Suppressor macrophage treated with lipopolysaccharide for 1 hour (primary cell): ENCODE data around the gene PHLDB1.
A peak's percentile ranks its signal among the peaks of the same experiment; 100 is the strongest.

Experiments used
- DNase-seq, 3 donors: peaks; one replicate each; pipeline ENCODE4 v3.0.0-alpha.2; 2020 to 2022

Gene PHLDB1

DNA sequence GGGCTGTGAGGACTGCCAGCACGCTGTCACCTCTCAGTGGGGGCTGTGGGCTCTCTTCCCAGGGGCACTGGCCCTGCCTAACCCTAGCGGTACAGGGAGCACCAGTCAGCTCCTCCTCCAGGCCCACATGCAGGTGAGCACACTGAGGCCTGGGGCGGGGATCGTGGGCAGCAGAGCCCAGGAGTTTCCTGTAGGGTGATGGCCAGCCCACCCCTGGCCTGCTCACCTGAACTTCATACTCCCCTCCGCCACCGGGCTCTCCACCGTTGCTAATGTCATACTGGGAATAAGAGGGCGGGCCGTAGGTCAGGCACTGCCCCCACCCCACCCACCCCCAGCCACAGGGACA lies 82.1 kb downstream of the PHLDB1 start:
- no peak for DNase-seq

DNA sequence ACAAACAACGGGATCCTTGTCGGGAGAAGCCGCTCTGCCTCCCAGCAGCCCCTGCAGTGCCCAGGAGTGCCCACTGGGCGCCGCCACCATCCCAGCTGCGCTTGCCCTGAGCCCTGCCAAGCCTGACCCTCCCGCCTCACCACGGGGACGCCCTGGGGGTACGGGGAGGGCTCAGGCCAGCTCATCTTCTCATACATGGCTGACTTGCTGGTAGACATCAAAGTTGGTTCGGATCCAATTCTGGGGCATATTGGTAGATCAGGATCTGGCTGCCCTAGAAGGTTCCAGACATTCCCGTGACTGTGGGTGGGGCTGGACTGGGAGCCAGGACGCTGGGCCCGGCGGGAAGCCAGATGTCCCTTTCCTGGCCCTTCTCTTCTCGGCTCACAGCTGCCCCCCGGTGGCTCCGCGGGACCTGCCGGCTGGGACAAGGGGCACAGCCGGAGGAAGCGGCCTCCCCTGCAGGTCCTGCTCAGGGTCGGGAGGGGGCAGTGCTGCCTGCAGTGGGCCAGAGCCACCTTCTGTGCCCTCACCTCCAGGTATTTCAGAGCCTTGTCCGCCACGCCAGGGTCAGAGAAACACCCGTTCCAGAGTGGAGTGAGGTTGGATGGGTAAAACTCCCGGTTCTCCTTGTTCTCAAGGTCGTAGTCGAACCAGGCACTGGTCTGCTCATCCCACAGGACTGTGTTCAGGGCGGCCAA lies 82.6 kb downstream of the PHLDB1 start:
- DNase-seq: peak; percentile 88 to 96 (median 92)

DNA sequence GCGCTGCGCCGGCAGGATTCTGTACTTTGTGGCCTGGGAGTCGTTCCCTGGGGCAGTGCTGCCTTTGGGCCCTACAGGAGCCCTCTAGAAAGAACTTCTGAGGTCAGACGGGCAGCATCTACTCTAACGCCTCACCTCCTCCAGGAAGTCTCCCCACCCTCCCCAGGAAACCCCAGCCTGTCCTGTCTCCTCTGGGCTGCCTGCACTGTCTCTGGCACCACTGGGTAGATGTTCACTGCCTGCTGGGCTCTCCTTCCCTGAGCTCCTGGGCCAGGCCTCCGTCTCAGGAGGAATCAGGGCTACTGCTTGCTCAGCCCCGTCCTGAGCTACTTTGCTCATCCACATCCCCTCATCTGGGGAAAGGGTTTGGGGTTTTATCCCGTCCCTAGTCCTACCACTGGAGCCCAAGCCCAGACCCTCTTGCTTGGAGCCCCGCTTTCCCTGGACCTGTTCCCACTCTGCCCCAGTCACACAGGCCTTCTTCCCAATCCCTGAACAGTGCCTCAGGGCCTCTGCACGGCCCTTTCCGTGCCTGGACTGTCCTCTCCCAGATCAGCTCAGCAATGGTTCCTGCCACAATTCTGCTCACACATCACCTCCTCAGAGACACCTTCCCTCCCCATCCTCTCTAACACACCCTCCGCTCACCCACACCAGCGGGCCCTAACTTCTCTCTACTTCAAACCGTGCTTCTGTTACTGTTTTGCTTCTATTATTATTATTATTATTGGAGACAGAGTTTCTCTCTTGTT lies 83.3 kb downstream of the PHLDB1 start:
- no peak for DNase-seq

DNA sequence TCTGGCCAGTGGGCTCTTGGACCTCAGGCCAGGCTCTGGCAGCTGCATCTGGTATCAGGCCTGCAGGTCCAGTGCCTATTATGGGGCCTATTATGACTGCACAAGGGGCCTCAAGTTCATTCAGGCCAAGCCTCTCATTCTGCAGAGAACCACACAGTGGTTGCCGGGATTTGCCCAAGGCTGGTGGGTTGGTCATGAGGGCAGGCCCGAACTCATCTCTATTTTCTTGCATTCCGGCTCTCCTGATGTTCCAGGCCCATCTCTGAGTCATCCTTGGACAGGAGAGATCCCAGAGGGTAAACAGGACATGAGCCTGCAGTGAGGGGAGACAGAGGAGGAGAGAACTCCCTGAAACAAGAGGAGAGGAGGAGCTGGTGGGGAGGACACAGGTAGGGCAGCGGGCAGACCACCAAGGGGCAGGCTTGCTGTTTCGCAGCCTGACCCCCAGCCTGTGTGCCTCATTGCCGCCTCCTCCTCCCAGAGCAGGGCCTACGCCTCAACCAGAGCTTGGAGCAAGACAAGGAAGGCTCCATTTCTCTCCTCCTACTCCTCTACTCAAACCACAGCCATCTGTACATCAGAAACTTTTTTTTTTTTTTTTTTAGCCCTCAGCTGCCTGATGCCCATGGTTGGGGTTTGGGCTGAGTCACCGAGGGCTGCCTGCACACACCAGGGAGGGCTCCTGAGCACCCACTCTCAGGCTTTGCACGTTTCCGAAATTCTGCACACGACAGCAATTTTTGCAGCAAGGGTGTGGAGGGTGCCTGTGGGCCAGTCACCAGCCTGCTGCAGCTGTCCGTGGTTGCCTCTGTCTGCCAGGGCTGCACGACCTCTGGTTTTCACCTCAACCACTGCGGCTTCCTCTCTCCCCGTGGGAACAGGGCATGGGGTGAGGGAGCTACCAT lies 84.8 kb downstream of the PHLDB1 start:
- peak; percentile 24 to 43 (median 41) for DNase-seq

DNA sequence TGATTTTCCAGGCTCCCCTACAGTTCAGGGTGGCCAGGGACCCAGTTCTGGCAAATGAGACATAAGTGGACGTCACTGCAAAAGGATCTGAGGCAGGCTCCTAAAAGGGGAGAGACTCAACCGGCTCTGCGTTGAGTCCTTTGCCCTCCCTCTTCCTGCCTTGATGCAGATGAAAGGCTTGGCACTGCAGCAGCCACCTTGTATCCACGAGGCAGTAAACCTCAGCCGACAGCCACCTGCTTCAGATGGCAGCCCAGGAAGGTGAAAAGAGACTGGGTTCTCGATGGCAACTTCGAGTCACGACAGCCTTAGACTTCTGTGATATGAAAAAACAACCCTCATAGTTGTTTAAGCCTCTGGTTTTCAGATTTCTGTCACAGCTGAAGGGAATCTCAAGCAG lies 86.8 kb downstream of the PHLDB1 start:
- no peak for DNase-seq

DNA sequence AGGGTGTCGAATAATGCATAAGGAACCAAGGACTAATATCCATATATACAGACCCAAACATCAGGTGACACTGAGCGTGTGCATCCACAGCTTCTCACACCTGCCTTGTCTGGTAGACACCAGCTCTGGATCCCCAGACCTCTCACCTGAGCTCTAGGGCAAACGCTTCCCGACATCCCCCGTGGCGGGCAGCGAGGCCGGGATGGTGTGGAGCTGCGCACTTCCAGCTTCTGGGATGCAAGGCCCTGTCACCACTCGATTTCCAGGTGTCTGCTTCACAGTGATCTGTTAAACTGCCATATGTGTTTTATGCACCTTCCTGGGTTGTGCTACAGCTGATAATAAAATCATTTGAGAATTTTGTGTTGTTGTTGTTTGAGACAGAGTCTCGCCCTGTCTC lies 87.4 kb downstream of the PHLDB1 start:
- DNase-seq: no peak

DNA sequence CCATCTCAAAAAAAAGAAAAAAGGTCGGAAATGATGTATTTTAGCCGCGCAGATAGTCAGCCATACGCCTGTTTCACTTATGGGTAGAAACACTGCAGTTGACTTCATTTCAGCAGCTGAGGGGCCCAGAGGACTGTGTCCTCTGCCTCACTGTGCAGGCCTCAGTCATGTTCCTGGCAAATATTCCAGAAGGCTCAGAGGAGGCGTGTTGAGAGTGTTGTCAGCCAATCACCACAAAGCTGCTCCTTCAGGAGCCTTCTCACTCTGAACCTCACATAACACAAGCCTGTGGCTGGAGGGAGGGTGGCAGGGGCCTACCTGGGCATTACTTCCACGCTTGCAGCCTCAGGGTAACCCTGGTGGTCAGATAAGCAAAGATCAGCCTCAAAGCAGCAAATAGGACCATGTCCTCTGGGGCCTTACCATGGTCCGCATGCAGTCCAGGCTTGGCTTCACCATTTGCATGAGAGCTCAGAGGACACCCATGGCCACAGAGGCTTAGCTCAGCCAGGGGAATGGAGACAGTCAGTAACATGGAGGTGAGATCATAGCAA lies 89.3 kb downstream of the PHLDB1 start:
- DNase-seq: no peak

DNA sequence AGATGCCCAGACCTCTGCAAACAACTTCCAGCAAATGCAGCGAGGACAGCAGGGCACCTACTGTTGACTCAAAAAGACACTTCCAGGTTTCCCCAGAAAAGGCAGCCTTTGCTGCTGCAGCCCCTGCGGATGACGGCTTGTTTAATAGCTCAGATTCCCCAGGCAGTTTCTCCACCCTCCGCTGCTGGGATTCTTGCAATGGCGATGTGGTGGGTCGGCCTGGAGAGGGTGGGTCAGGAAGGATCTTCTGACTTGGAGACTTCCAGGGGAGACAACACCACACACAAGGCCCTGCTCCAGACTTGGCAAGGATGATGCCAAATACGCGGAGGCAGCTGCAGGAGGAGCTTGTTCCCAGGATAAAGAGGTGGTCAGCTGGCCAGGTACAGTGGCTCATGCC lies 89.9 kb downstream of the PHLDB1 start:
- no peak for DNase-seq

DNA sequence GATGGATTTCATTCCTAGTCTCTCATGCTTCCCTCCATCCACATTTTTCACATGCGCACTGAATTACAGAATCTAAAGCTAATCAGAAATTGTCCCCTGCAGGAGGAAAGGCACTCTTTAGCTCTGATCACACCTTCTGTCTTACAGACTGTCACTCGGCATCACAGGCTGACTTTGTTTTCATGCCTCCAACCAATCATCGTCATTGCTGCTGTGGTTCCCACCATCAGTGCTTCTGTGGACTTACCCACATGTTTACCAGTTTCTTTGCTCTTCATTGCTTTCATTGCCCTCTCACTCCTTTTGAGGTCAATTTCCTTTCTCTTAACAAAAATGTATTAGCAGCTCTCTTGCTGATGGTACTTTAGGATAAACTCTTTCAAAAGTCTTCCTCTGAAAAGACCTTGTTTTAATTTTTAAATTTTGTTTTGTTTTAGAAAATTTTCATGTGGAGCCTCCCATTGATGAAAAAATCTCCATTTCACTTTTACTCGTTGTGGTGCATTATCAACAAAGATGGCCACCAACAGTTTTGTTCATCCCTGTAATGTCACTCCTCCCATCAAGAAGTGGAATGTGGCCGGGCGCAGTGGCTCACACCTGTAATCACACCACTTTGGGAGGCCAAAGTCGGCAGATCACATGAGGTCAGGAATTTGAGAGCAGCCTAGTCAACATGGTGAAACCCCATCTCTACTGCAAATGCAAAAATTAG lies 92.2 kb downstream of the PHLDB1 start:
- no peak for DNase-seq

DNA sequence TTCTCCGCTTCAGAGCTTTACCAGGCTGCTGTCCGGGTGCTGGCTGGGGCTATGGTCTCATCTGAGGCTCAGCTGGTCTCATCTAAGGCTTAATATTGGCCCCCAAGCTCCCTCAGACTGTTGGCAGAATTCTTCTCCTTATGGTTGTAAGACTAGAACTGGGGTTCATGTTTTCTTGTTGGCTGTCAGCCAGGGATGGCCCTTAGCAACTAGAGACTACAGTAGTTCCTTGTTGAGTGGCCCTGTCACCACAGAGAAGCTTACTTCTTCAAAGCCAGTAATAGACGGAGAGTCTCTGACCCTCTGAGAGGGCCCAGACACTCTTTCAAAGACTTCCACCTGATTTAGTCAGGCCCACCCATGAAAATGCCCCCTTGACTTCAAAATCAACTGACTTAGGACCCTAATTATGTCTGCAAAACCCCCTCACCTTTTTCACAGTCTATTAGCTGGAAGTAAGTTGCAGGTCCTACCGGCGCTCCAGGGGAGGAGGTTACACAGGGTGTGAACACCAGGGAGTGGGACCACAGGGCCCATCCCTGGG lies 96.2 kb downstream of the PHLDB1 start:
- DNase-seq: peak; percentile 79 to 84 (median 81)

DNA sequence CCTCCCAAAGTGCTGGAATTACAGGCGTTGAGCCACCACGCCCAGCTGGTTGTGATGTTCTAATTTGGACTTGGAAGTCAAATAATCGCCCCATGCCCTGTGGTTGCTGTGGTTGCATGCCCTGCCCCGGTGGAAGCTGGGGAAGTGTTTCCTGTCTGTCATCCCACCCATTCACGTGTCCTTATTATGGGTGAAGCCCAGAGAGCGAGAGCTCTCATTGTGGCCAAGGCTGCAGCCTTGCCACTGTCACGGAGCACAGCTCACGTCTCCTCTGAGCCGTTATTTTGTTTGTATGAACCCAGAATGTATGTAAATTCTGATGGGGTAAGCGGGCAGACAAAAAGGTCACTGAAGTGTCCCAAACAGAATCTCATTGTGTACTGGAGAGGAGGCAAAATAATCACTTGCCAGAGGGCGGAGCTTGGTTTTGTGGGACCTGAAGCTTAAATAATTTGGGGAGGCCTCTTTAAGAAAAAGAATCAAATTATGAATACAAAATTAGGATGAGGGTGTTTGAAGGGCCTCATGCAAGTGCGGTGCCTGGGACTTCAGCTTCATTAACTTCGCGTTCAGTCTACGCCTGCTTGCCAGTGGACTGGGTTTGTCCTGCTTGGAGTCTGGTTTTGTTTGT lies 97.8 kb downstream of the PHLDB1 start:
- DNase-seq: peak; percentile 61 to 68 (median 66)

DNA sequence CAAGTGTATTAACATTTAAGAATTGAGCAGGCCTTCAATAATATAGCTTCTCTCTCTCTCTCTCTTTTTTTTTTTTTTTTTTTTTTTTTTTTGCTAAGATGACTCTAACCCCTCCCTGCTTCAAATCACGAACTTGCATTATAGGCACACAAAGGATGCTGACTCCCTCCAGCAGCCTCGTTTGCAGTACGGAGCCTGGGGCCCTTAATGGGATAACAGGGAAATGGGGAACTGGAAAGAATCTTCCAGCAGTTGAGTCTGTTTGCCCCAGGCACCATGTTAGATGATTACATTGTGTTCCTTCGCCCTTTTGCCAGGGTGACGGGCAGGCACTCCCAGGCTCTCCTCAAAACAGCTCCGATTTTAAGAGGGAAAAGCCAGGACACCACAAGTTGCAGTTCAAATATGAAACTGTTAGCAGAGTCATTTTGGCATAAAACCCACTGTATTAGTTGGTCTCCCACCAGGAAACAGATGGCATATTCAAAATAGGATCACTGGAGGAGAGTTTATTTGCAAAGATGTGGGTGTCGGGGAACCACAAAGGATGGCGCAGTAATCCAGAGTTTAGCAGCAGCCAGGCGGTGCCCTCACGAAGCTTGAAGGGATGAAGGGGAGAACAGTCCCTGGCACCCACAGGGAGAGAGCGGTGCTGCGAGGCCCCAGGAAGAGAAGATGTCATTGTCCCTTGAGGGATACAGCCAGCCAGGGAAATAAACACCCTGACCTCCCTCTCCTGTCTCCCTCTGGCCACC lies 98.6 kb downstream of the PHLDB1 start:
- DNase-seq: peak in 1 of 3 donors; percentile 20

DNA sequence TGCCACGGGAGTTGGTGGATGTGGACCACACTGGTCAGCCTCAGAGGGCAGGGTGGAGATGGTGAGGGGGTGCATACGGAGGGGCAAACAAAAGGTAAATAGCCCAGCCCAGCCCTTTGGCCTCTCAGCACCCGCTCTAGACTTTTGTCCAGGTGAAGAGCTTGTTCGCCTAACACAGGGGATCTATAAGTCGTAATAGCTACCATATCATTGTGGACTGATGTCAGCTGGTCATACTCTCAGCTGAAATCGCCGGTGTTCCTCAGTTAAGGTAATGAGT lies 99.1 kb downstream of the PHLDB1 start:
- DNase-seq: no peak
